GM13977 (cell line): ENCODE measurements around the gene GPD2.

Experiments used
- DNase-seq: peaks from one replicate; pipeline ENCODE4 v3.0.0; 2012; ENCODE audit warnings: low spot score
- CTCF ChIP-seq: IDR thresholded peaks from 2 replicates; pipeline ENCODE4 v1.5.1; 2012; ENCODE audit warnings: mild to moderate bottlenecking, control low read depth; ENCODE audit not compliant: insufficient read depth; ENCODE audit errors: extremely low read depth, missing control alignments
- in situ Hi-C: fragments of 300-500 bp; cut with MboI; formaldehyde crosslinking; loops from one replicate; pipeline ENCODE4 v1.12.0; 2022; ENCODE audit warnings: low sequenced_read_pairs, low pct_unique_long_range_greater_than_20kb, mixed read lengths, inconsistent platforms; ENCODE audit not compliant: unreplicated experiment

The GPD2 gene

GRCh38 chr2:156481312-156481711 is 45.1 kb downstream of the GPD2 start:
- in situ Hi-C loops: no loop called here
- DNase-seq: no peak

GRCh38 chr2:156483741-156484173 is 47.6 kb downstream of the GPD2 start:
- DNase-seq: no peak
- no peak for TF ChIP-seq CTCF
- in situ Hi-C loops: no loop called here

More at GRCh38 chr2:156481312-156481711, 45.1 kb downstream of the GPD2 start:
- no peak for TF ChIP-seq CTCF

GRCh38 chr2:156486147-156486546 is 50.0 kb downstream of the GPD2 start:
- TF ChIP-seq CTCF: no peak
- no peak for DNase-seq
- in situ Hi-C loops: no loop called here

GRCh38 chr2:156486614-156487013 is 50.4 kb downstream of the GPD2 start:
- no peak for TF ChIP-seq CTCF
- in situ Hi-C loops: no loop called here
- DNase-seq: no peak

- in situ Hi-C loops: no loop called here
- DNase-seq: no peak
- TF ChIP-seq CTCF: no peak
Measured at GRCh38 chr2:156489195-156489594, 53.0 kb downstream of the GPD2 start.

- no peak for TF ChIP-seq CTCF
- in situ Hi-C loops: no loop called here
- no peak for DNase-seq
Measured at GRCh38 chr2:156489750-156490465, 53.7 kb downstream of the GPD2 start.
